ENCODE data around the gene FKTN. TPM values are rescaled to one million over a fixed set of nuclear protein-coding genes. Genes with fewer than 3 reads are reported as not detected.

Gene FKTN
- polyA plus RNA-seq, 4 donors, result 20.4 to 31.7 (median 25.2) TPM

GRCh38 chr9:105625088-105625487, 67.2 kb downstream of the FKTN start:
- no peak for DNase-seq (ENCODE audit: low read depth in 4 of 4, low spot score in 2 of 4)

DNA sequence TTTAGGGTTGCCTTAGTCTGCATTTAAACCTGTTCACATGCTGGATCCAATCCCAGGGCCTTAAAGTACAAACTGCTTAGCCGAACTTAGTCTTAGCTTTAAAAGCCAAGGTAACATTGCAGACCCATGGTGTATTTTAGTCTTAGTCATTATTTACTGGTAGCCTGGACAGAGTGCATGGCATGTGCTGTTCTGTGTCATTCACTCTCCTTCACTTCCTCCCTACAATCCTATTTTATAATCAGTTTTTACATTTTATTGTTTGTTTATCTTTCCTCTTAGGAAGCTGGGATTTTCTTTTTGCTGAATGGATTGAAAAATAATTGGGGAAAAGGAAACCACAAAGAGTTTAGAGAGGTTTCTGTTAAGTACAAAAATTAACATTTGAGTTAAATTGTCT, 74.9 kb downstream of the FKTN start:
- DNase-seq (ENCODE audit: low read depth in 4 of 4, low spot score in 2 of 4), result no peak

DNA sequence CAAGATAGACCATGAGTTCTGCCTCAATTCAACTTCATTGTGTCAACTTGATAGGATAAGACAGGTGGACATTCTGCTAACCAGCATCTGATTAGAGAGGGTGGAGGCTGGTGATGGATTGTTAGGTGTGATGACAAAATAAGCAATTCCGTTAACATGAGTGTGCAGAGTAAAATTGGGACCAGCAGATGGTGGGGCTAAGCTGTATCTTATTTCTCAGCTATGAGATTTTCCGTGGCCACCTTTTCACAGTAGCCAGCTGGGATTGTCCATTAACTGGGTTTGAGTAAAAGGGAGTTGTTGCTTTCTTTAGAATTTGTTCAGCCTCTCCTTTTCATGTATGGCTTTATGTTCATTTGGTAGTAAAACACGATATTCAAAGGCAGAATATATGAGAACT, 75.5 kb downstream of the FKTN start:
- DNase-seq (ENCODE audit: low read depth in 4 of 4, low spot score in 2 of 4), result no peak

DNA sequence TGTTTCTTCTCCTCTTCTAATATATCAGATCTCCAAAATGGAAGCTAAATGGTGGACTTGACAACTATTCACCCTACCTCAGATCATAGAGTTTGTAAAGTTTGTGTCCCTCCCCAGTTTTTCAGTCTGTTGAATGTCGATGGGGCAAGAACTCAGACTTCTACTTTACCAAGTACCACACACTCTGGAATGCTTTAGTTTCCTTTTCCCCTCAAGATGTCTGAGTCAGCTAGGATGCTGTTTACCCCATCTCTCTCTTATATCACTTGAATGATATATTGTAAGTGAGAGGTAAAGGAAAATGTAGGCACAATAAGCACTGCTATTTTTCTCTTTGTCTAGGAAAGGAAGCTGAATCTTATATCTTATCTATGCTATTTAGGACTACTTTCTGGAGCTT, 78.4 kb downstream of the FKTN start:
- DNase-seq (ENCODE audit: low read depth in 4 of 4, low spot score in 2 of 4), result no peak

DNA sequence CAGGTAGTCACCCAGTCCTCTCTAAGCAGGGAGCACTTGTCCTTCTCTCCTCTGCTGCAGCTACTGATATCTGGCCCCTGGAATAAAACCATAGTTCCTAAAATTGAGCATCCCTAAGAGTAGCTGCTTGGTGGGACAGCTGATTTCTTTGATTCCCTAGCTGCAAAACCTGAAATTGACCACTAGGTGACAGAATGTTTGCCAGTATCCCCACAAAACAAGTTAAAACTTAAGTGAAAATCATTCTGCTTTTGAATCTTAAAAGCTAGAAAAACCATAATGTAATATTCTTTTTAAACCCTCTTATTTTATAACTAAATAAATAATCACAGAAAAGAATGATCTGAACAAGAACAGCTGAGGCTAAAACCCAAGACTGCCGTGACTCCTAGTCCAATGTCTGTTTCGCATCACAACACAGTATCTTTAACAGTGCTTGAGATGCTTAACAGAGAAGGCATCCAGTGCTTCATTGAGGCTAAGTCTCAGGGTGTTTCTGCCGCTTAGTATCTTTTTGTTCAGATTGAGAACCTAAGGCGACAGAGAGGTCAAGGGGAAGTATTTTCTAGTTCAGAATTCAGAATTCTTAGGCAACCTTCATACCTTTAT, 80.0 kb downstream of the FKTN start:
- no peak for DNase-seq (ENCODE audit: low read depth in 4 of 4, low spot score in 2 of 4)

- DNase-seq (ENCODE audit: low read depth in 4 of 4, low spot score in 2 of 4), result no peak
Observed at GRCh38 chr9:105639936-105640335, 82.0 kb downstream of the FKTN start.

DNA sequence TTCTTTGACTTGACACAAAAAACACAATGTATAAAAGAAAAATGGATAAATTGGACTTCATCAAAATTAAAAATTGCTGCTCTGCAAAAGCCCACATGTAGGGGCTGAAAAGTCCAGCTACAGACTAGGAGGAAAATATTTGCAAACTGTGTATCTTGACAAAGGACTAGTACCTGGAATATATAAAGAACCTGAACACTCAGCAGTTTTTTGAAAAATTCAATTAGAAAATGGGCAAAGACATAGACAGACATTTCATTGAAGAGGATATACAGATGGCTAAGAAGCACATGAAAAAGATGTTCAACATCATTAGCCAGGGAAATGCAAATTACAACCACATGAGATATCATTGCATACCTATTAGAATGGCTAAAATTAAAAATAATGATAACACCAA, 85.9 kb downstream of the FKTN start:
- no peak for DNase-seq (ENCODE audit: low read depth in 4 of 4, low spot score in 2 of 4)

GRCh38 chr9:105646879-105647594, 89.1 kb downstream of the FKTN start:
- no peak for DNase-seq (ENCODE audit: low read depth in 4 of 4, low spot score in 2 of 4)

DNA sequence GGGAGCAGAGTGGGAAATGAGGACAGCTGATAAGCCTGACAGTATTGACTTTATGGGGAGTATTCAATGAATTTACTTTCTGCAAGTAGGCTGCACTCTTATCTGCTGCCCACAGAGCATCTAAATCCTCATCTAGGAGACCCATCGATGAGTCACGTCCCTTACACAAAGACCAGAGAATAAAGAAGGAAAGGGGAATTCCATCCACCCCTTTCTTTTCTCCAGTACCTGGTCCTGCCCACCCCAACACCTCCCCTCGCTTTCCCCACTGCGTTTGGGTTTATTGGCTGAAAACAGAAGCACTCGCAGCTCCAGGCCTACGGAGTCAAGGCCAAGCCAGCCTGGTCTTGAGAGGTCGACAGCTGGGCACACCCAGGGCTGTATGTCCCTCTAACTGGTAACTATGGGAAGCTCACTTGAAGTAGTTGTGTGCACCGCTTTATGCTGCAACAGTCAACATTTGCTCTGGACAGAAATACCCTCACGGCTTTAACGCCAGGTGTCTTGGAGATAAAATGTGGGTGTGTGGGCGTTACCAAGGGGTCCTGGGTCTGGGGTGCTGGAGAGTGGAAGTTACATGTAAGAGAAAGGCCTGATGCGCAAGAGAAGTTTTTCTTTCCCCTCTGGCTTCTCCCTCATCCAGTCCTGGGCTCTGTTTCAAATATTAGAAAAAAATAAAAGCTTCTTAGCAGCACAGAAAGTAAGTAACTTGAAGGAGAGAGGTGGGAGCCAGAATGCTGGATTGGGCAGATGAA, 89.8 kb downstream of the FKTN start:
- DNase-seq (ENCODE audit: low read depth in 4 of 4, low spot score in 2 of 4), result no peak

DNA sequence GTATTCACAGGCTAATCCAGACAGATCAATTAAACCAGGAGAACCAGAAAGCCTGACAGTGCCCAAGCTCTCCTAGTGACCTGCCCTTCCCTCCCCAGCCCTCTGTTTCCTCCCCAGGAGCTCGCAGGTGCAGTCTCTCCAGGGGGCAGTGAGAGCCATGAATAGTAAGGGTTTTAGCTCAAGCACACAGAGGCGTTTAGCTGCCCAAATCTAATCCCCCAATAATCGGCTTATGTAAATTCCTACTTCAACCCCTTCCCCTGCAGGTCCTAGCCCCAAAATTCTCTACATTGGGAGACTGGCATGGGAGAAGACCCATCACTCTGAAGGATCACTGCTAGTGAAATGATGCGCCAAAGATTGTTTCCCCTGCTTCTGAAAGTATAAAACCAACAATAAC, 93.9 kb downstream of the FKTN start:
- no peak for DNase-seq (ENCODE audit: low read depth in 4 of 4, low spot score in 2 of 4)

DNA sequence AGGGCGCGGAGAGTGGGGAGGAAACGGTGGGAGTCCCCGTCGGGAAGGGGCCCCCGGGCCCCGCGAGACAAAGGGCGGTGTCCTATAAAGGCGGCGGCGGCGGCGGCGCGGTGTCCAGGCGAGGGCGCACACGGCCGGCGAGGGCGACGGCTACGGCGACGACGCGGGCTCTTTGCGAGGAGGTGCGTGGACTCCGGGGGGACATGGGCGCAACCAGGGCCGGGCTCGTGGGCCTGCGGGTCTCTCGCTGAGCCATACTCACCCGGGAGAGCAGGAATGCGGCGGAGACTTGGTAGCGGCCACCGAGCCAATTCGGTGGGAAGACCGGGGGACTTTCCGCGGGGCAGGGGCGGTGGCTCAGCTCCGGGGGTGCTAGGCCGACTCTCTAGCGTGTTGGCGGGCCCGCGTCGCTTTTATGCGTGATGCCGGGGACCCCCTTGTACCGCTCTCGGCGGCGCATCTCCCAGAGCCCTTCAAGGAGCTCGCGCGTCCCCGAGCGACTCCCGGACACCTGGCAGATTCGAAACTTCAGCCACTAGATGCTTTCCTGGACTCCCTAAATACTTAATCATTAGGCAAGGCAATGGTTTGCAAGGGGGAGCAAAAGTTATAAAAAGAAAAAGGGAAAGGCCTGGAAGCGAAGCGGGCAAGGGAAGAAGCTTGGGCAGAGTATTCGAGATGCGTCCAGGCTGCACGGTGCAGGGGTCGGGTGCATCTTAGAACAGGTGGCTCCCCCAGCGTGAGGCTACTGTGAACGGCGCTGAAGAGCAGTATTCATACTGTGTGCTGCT, 98.4 kb downstream of the FKTN start:
- DNase-seq (ENCODE audit: low read depth in 4 of 4, low spot score in 2 of 4), result peak in 1 of 4 donors; percentile 17

DNA sequence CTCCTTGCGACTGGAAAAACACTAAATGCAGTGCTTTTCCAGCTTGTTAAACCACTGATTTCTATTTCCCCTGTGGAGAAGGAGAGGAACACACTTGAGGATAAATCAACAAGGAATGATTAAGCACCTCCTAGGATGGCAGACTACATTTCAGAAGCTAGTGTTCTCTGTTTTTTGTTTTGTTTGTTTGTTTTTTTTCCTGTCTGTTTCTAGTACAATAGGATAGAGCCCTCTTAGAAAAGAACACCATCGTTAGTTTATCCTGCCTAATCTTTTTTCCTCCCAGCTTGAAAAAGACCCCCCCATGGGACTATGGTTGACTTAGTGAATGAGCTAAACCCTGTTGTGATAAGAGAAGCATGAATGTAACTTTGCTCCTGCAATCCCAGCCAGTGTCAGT, 100.4 kb downstream of the FKTN start:
- no peak for DNase-seq (ENCODE audit: low read depth in 4 of 4, low spot score in 2 of 4)

DNA sequence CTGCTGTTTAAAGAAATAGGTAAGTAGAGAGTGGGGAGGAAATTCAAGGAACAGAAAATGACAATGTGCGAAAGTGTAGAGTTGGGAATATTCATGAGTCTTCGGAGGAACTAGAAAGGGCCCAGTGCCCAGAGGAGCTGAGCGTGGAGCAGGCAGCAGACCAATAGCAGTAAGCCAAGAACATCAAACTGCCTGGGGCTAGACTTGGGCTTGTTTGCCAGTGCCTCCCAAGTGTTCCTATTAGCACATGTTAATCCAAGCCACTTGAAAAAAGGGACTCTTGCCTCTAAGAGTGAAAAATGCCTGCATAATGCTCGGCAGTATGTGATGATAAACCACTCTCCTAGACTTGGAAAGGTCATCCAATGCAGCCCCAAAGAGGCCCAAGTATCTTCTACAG, 103.1 kb downstream of the FKTN start:
- no peak for DNase-seq (ENCODE audit: low read depth in 4 of 4, low spot score in 2 of 4)

DNA sequence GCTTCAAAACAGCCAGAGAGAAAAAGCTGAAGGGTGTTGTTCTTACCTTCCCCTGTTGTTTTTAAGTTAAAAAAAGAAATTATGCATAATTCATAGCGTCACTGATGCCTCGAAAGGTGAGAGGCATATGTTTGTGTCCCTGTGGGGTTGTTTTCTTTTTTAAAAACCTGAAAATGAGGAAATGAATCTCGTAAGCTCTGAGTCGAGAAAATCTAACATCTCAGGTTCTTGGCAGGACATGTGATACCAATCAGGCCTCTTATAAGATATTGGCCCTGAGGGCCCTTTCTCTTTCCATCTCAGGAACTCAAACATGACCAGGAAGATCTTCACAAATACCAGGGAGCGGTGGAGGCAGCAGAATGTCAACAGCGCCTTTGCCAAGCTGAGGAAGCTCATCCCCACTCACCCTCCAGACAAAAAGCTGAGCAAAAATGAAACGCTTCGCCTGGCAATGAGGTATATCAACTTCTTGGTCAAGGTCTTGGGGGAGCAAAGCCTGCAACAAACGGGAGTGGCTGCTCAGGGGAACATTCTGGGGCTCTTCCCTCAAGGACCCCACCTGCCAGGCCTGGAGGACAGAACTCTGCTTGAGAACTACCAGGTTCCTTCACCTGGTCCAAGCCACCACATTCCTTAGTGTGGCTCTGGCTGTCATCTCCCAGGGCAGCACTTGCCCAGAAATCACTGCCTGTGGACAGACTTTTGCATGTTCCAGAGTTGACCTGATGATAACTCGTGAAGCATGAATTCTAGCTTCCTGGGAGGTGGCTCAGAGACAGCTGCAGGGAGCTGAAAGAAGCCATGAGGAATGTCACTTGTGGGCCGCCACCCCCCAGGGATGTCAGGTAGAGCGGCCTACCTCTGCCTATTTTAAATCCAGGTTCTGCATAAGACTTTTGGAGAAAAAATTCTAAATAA, 104.5 kb downstream of the FKTN start, which contains the start of gene TAL2:
TSS of gene TAL2 (plus strand) at position 274 of the 921 bp plus-strand sequence. CDS start at position 314, 40 bp downstream.
- DNase-seq (ENCODE audit: low read depth in 4 of 4, low spot score in 2 of 4), result no peak

- no peak for DNase-seq (ENCODE audit: low read depth in 4 of 4, low spot score in 2 of 4)
Observed at GRCh38 chr9:105663914-105664313, 106.0 kb downstream of the FKTN start.

DNA sequence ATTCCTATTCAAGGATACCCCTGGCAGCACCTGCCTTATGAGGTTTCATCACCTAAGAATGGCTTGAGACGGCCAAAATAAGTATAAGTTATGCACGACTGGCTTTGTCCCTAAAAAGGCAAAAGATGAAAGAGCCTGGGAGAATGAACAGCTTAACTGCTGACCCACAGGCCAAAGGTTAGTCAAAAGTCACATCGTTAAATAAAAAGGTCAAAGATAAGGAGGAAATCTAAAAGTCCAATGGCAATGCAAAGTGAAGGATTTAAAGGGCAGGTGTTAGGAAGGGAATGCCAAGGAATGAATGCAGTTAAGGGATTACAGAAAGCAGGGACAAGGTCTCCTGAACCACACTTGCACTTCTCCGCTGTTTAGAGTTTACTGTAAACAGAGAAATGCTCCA, 109.9 kb downstream of the FKTN start:
- no peak for DNase-seq (ENCODE audit: low read depth in 4 of 4, low spot score in 2 of 4)

- DNase-seq (ENCODE audit: low read depth in 4 of 4, low spot score in 2 of 4), result no peak
Observed at GRCh38 chr9:105670315-105670714, 112.4 kb downstream of the FKTN start.

- no peak for DNase-seq (ENCODE audit: low read depth in 4 of 4, low spot score in 2 of 4)
Observed at GRCh38 chr9:105670775-105671174, 112.8 kb downstream of the FKTN start.

DNA sequence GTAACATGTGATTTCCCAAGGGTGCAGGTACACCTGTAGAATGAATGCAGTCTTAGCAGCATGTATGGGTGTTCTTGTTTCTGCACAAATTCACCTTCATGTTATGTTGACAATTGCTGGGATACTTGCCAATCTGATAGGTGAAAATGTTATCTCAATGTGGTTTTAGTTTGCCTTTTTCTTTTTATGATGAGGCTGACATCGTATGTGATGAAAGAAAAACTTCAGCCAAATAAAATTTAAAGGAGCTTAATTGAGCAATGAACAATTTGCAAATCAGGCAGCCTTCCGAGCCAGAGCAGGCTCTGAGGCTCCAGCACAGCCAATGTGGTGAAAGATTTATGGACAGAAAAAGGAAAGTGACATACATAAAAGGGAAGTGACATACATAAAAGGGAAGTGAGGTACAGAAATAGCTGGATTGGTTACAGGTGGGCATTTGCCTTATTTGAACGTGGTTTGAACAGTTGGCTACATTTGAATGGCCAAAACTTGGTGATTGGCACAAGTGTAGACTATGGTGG, 114.8 kb downstream of the FKTN start:
- no peak for DNase-seq (ENCODE audit: low read depth in 4 of 4, low spot score in 2 of 4)

Measured in left renal cortex interstitium (tissue), 4 donors.